IMR-90 (cell line): ENCODE measurements around the gene CCM2. TPM values are rescaled to one million over a fixed set of nuclear protein-coding genes. Genes with fewer than 3 reads are reported as not detected.
A peak's percentile ranks its signal among the peaks of the same experiment; 100 is the strongest.

Experiments used
- ATAC-seq: fragments of 200-7000 bp; cut with Tn5 transposase; 2 replicates; pipeline ENCODE4 v1.9.1; 2020; ENCODE audit warnings: low read depth, mild to moderate bottlenecking, moderate library complexity
- BruUV-seq: library from RNA; stranded (reverse); fragments of 400-500 nt; replicated peaks from 2 replicates; lab custom pipeline; 2021; lab: Mats Ljungman, UMichigan
- CTCF ChIA-PET: fragments of 300-600 bp; formaldehyde crosslinking; extraction: SDS; loops from one replicate; lab custom pipeline; 2021; ENCODE audit warnings: antibody characterized with exemption; lab: Yijun Ruan, JAX
- POLR2A ChIA-PET: fragments of 300-600 bp; sonication (Branson Sonifier 250); formaldehyde crosslinking; loops from one replicate; lab custom pipeline; 2022; ENCODE audit warnings: antibody characterized with exemption; ENCODE audit not compliant: unreplicated experiment; lab: Charles Lee
- DNase-seq: peaks from one replicate; pipeline ENCODE4 v3.0.0; 2013
- H2AFZ ChIP-seq: replicated peaks from 2 replicates; pipeline ENCODE3; 2013; ENCODE audit warnings: low read length, mild to moderate bottlenecking; ENCODE audit not compliant: poor library complexity
- H2AK5ac ChIP-seq: 2 replicates; pipeline ENCODE4 v1.6.1; 2013; ENCODE audit warnings: low read depth, low read length, inconsistent platforms
- H2AK9ac ChIP-seq: replicated peaks from 2 replicates; pipeline ENCODE3; 2013; ENCODE audit warnings: mild to moderate bottlenecking, low read depth, low read length, moderate library complexity; ENCODE audit not compliant: poor library complexity
- H2BK120ac ChIP-seq: 2 replicates; pipeline ENCODE4 v1.6.1; 2013; ENCODE audit warnings: low read depth, low read length, inconsistent platforms
- H2BK15ac ChIP-seq: 3 replicates; pipeline ENCODE4 v1.6.1; 2013; ENCODE audit warnings: low read depth, low read length, inconsistent platforms
- H2BK20ac ChIP-seq: 2 replicates; pipeline ENCODE4 v1.6.1; 2013; ENCODE audit warnings: low read depth, mild to moderate bottlenecking, inconsistent platforms, low read length, moderate library complexity
- H2BK5ac ChIP-seq: 2 replicates; pipeline ENCODE4 v1.6.1; 2013; ENCODE audit warnings: mild to moderate bottlenecking, low read depth, low read length, inconsistent platforms; ENCODE audit not compliant: poor library complexity, severe bottlenecking
- H3K14ac ChIP-seq: replicated peaks from 2 replicates; pipeline ENCODE4 v1.6.1; 2013; ENCODE audit warnings: low read depth, low read length, inconsistent platforms
- H3K18ac ChIP-seq: 2 replicates; pipeline ENCODE4 v1.6.1; 2013; ENCODE audit warnings: low read depth, low read length, control low read depth
- H3K23ac ChIP-seq: 2 replicates; pipeline ENCODE4 v1.6.1; 2013; ENCODE audit warnings: low read depth, low read length, inconsistent platforms
- H3K27ac ChIP-seq: 2 replicates; pipeline ENCODE4 v1.5.1; 2013; ENCODE audit warnings: mild to moderate bottlenecking, control low read depth, low read length; ENCODE audit not compliant: insufficient read depth
- H3K27me3 ChIP-seq: 2 replicates; pipeline ENCODE4 v1.6.1; 2013; ENCODE audit warnings: low read length; ENCODE audit not compliant: control insufficient read depth, insufficient read depth
- H3K36me3 ChIP-seq: 2 replicates; pipeline ENCODE4 v1.6.1; 2013; ENCODE audit warnings: low read length, mixed read lengths; ENCODE audit not compliant: control insufficient read depth, insufficient read depth
- H3K4ac ChIP-seq: 2 replicates; pipeline ENCODE4 v1.6.1; 2013; ENCODE audit warnings: low read depth, low read length, inconsistent platforms
- H3K4me1 ChIP-seq: 2 replicates; pipeline ENCODE4 v1.6.1; 2013; ENCODE audit warnings: low read length, mixed read lengths; ENCODE audit not compliant: control insufficient read depth, insufficient read depth
- H3K4me2 ChIP-seq: 2 replicates; pipeline ENCODE4 v1.6.1; 2013; ENCODE audit warnings: low read depth, mild to moderate bottlenecking, control low read depth, low read length, moderate library complexity
- H3K4me3 ChIP-seq: 2 replicates; pipeline ENCODE4 v1.5.1; 2013; ENCODE audit warnings: low read depth, mild to moderate bottlenecking, control low read depth, low read length, moderate library complexity; ENCODE audit not compliant: insufficient read depth
- H3K56ac ChIP-seq: 2 replicates; pipeline ENCODE4 v1.6.1; 2013; ENCODE audit warnings: low read length, inconsistent platforms; ENCODE audit not compliant: insufficient read depth; ENCODE audit errors: extremely low read depth
- H3K79me1 ChIP-seq, 2 experiments: 2 replicates each; pipeline ENCODE4 v1.6.1; 2013; ENCODE audit warnings: low read length in 2 of 2, inconsistent platforms in 1 of 2, low read depth in 1 of 2
- H3K9ac ChIP-seq: 2 replicates; pipeline ENCODE4 v1.6.1; 2013; ENCODE audit warnings: low read depth, low read length, control low read depth
- H3K9me1 ChIP-seq: 2 replicates; pipeline ENCODE4 v1.6.1; 2013; ENCODE audit warnings: low read length, inconsistent platforms; ENCODE audit not compliant: insufficient read depth
- H3K9me3 ChIP-seq: 2 replicates; pipeline ENCODE4 v1.6.1; 2013; ENCODE audit warnings: low read length; ENCODE audit not compliant: control insufficient read depth, insufficient read depth
- H4K20me1 ChIP-seq: 2 replicates; pipeline ENCODE4 v1.6.1; 2013; ENCODE audit warnings: low read length, inconsistent platforms; ENCODE audit not compliant: insufficient read depth
- H4K5ac ChIP-seq: 2 replicates; pipeline ENCODE4 v1.6.1; 2013; ENCODE audit warnings: mild to moderate bottlenecking, low read depth, low read length, control low read depth
- H4K8ac ChIP-seq, 2 experiments: 2 replicates each; pipeline ENCODE4 v1.6.1; 2013; ENCODE audit warnings: low read depth in 2 of 2, low read length in 2 of 2, control low read depth in 1 of 2, inconsistent platforms in 1 of 2
- H4K91ac ChIP-seq: 2 replicates; pipeline ENCODE4 v1.6.1; 2013; ENCODE audit warnings: low read depth, low read length, inconsistent platforms; ENCODE audit not compliant: insufficient read depth
- MAFK ChIP-seq: IDR thresholded peaks from 2 replicates; pipeline ENCODE4 v1.6.1; 2012; ENCODE audit warnings: low read depth, low read length, improper control_type of control experiment
- MAZ ChIP-seq: IDR thresholded peaks from 2 replicates; pipeline ENCODE4 v1.6.1; 2012; ENCODE audit warnings: low read depth, mild to moderate bottlenecking, low read length, improper control_type of control experiment, moderate library complexity, borderline replicate concordance
- POLR2A ChIP-seq: IDR thresholded peaks from 2 replicates; pipeline ENCODE4 v1.6.1; 2012; ENCODE audit warnings: mild to moderate bottlenecking, low read depth, low read length
- RAD21 ChIP-seq: IDR thresholded peaks from 2 replicates; pipeline ENCODE4 v1.6.1; 2012; ENCODE audit warnings: low read length, improper control_type of control experiment
- RFX5 ChIP-seq: IDR thresholded peaks from 2 replicates; pipeline ENCODE4 v1.8.0; 2012; ENCODE audit warnings: low read depth, mild to moderate bottlenecking, low read length, moderate library complexity
- WGBS, 2 experiments: methylation state at CpG; one replicate each; pipeline versions ENCODE4 v1.1.5 to v1.1.7; 2013; ENCODE audit warnings: missing lambda C conversion rate in 2 of 2; ENCODE audit not compliant: insufficient read length in 1 of 2; ENCODE audit errors: extremely low coverage in 2 of 2; 5-methylcytosine and 5-hydroxymethylcytosine counted together
- dilution Hi-C: fragments of 300-500 bp; cut with HindIII; formaldehyde crosslinking; loops from one replicate; pipeline ENCODE4 v1.14.3; 2018; ENCODE audit warnings: low sequenced_read_pairs; ENCODE audit not compliant: unreplicated experiment
- in situ Hi-C: fragments of 300-500 bp; cut with MboI; formaldehyde crosslinking; loops from 3 replicates; pipeline ENCODE4 v1.14.3; 2019; ENCODE audit warnings: low sequenced_read_pairs, inconsistent platforms, mixed read lengths
- intact Hi-C: fragments of 100-400 bp; cut with micrococcal nuclease; formaldehyde crosslinking; loops from 2 replicates; pipeline ENCODE4 v1.10.0; 2022
- polyA plus RNA-seq, 3 experiments: library from polyadenylated mRNA; depleted of rRNA; stranded (reverse); fragments of >200 nt; gene quantifications; 2 replicates each; pipeline ENCODE4 v1.2.3, GENCODE V29; 2012; ENCODE audit warnings: low replicate concordance in 1 of 3
- total RNA-seq: library from RNA; depleted of rRNA; stranded (reverse); fragments of >200 nt; gene quantifications from 2 replicates; pipeline ENCODE4 v1.2.3, GENCODE V29; 2012
- TF ChIP-seq, protein P1 (sequence below): fragments of 150-350 bp; IDR thresholded peaks from 2 replicates; pipeline ENCODE4 v1.6.1; 2016; ENCODE audit warnings: low read depth, mild to moderate bottlenecking, low read length, moderate library complexity, borderline replicate concordance
- TF ChIP-seq, protein P2 (sequence below): fragments of 150-350 bp; IDR thresholded peaks from 2 replicates; pipeline ENCODE4 v1.6.1; 2017; ENCODE audit warnings: mild to moderate bottlenecking, antibody characterized with exemption, low read length, low read depth

The CCM2 gene
- total and polyA plus RNA-seq, 2 of the 4 experiments (the other 2 are of a cell fraction): 65.2 to 78.5 TPM

DNA sequence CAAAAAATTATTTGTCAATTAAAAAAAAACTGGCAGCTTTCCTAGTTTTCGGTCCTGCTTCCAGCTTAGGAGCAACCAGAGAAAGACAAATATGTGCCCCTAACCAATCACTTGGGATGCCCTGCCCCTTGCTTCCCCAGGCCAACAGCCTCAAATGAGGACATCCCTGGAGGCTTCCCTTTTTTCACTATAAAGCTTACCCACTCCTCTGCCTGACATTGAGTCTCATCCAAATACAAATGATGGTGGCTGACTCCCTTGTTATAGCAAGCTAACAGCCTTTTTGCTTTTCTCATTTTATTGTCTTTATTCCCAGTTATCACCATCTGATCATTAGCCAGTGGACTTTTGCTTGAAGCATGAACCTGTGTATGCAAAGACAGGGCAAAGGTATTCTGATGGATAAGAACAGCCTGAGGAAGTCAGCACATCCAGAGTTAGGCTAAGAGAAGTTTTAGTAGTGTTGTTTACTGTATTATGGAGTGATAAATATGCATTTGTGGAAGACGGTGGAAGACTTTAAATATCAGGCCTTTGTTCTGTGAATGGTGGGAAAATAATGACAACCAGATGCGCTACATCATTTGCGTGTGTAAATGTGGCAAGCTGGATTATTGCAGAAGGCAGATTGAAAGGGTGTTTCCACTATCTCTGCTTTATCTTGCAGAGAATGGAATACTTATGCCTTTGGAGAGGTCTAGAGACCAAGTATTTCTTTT is 1.7 kb upstream of the CCM2 start:
- Histone ChIP-seq H3K9me3 (no peaks in the 10 kb centered on the region), H2AK5ac (peak overlapping the region; percentile 42; the same call in 1 of the 2 replicates), H3K4me2 (no peak overlapping the region), H2BK20ac (no peak overlapping the region), H2BK5ac (no peak overlapping the region), H3K23ac (peak overlapping the region; percentile 79; the same call in 1 of the 2 replicates), H4K91ac (no peak overlapping the region), H3K14ac (peak overlapping the region; percentile 1; the same call in 1 of the 2 replicates), H2AFZ (peak overlapping the region; percentile 80), H3K4me1 (peaks cover 5% of the 10 kb centered on the region), H3K79me1 (peaks cover 6 to 37% of the 10 kb centered on the region in 2 experiments; a peak in 3 of 4 replicates), H2BK15ac (no peak overlapping the region), H4K20me1 (peaks cover 23% of the 10 kb centered on the region), H4K5ac (peak overlapping the region; percentile 39; the same call in 1 of the 2 replicates), H3K4me3 (no peak overlapping the region), H3K27ac (no peak overlapping the region), H3K56ac (no peak overlapping the region), H3K4ac (no peak overlapping the region; the same call in 1 of the 2 replicates), H3K36me3 (peaks cover 2% of the 10 kb centered on the region; the same call in 1 of the 2 replicates), H2BK120ac (no peak overlapping the region), H3K27me3 (no peaks in the 10 kb centered on the region), H3K9me1 (peaks cover 11% of the 10 kb centered on the region), H3K18ac (no peak overlapping the region), H2AK9ac (peak overlapping the region; percentile 68), H3K9ac (no peak overlapping the region), H4K8ac (peak overlapping the region; percentile 1 to 64; a peak in 3 of 4 replicates)
- ATAC-seq (no peak), DNase-seq (no peak)
- dilution Hi-C loops: no loop called here
- WGBS, 2 experiments: 87% methylated on average over 3 of the region's 4 CpGs; no CpG with 5 or more reads in 1 of the 2 experiments
- POLR2A ChIA-PET: interaction anchor here (0.5 kb wide), 1 partner anchor 25 kb away, joined by 7 read pairs; no protein-coding TSS in a partner anchor
- intact Hi-C loops: no loop called here
- BruUV-seq: no TSS peak
- in situ Hi-C loops: no loop called here
- CTCF ChIA-PET: no interaction called here
- TF ChIP-seq RFX5 (no peak), RAD21 (no peak), MAFK (no peak), POLR2A (no peak), MAZ (no peak)
- TF ChIP-seq, protein P1, sequence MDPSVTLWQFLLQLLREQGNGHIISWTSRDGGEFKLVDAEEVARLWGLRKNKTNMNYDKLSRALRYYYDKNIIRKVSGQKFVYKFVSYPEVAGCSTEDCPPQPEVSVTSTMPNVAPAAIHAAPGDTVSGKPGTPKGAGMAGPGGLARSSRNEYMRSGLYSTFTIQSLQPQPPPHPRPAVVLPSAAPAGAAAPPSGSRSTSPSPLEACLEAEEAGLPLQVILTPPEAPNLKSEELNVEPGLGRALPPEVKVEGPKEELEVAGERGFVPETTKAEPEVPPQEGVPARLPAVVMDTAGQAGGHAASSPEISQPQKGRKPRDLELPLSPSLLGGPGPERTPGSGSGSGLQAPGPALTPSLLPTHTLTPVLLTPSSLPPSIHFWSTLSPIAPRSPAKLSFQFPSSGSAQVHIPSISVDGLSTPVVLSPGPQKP: no peak
- TF ChIP-seq, protein P2, sequence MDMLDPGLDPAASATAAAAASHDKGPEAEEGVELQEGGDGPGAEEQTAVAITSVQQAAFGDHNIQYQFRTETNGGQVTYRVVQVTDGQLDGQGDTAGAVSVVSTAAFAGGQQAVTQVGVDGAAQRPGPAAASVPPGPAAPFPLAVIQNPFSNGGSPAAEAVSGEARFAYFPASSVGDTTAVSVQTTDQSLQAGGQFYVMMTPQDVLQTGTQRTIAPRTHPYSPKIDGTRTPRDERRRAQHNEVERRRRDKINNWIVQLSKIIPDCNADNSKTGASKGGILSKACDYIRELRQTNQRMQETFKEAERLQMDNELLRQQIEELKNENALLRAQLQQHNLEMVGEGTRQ: no peak
